ENCODE data around the gene TFF3.

Gene TFF3

DNA sequence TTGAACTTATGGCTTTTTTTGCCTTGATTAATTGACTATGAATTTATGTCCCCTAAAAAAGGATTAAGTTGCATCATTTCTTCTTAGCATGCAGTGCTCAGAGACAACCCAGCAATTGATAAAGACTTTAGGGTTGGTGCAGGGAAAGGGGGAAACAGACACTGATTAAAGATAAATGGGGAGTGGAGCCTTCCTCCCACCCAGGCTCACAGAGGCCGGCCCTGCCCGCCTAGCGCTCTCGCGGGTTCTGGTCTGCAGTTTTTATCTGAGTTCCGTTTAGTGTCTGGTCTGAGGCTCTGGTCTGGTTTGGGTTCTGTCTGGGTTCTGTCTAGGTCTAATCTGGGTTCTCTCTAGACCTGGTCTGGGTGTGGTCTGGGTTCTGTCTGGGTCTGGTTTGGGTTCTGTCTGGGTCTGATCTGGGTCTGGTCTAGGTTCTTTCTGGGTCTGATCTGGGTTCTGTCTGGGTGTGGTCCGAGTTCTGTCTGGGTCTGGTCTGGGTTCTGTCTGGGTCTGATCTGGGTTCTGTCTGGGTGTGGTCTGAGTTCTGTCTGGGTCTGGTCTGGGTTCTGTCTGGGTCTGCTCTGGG is 48.1 kb downstream of the TFF3 start:
- DNase-seq (ENCODE audit: low read depth in 2 of 2), result no peak

DNA sequence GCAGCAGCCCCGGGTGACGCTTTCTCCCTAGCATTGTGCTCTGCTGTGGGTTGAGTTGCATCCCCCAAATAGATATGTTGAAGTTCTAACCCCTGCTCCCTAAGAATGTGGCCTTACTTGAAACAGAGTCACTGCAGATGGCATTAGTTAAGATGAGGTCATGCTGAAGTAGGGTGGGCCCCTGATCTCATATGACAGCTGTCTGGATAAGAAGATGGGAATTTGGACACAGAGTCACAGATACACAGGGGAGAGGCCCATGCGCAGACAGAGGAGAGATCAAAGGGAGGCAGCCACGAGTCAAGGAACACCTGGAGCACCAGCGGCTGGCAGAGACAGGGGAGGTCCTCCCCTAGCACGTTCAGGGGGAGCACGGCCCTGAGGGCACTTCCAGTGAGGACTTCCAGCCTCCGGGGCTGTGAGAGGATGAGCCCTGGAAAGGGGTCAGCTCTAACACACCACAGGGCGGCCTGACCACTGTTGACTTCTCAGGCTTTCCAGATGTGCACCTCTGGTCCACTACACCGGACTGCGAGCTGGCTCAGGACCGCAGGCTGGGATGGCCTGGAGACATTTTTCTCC is 49.9 kb downstream of the TFF3 start:
- DNase-seq (ENCODE audit: low read depth in 2 of 2), result no peak

DNA sequence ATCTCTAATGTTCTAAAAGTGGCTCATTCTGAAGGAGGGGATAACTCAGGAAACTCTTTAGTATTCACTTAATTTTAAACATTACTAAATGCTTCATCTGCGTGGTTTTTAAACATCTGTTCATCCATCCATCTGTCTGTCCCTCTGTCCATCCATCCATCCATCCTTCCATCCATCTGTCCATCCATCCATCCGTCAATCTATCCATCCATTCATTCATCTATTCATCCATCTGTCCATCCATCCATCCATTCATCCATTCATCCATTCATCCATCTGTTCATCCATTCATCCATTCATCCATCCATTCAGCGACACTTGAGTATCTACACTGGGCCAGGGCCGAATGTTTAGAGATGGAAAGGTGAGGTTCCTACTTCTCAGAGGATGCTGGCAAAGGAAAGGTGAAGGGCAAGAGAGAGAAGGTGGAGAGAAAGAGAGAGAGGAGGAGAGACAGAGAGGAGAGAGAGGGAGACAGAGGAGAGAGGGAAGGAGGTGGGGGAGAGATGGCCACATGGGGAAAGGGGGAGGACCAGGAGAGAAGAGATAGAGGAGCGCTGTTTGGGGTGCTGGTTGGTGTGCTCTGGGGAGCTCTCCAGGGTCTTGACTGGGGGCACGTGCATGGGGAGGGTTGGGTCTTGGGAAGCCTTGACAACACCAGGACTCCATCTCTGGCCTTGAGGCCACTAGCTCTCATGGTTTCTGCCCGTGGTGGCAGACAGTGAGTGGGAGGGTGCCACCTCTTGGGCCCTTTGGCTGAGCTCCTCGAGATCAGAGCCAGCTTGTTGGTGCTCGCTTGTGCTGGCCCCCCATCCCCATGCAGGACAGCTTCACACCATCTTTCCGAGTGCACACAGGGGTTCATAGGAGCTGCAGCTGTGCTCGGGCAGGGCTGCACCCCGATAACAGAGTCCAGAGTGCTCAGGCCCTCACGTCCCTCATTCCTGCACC is 50.7 kb downstream of the TFF3 start:
- DNase-seq (ENCODE audit: low read depth in 2 of 2), result no peak

DNA sequence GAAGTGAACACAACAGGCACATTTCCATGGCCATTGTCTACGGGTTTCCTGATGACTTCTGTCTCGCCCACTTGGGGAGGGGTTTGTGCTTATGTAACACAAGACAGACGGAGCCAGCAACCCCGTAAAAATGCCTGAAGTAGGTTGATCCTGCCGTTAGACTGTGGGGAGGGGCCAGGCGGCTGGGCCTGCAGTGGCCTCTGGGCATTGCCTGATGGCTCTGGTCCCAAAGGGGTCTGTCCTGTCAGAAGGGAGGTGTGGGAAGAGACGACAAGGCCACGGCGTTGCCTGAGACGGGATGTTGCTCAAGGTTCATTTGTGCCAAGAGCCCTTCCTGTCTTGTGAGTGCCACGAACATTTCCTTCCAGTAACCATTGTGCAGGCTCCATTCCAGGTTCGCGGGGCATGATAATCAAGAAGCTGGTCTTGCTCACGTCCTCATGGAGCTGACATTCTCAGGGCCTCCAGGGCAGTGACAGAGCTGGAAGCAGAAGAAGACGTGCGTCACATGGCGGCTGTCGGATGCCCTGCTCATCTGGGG is 51.5 kb downstream of the TFF3 start:
- DNase-seq (ENCODE audit: low read depth in 2 of 2), result no peak

DNA sequence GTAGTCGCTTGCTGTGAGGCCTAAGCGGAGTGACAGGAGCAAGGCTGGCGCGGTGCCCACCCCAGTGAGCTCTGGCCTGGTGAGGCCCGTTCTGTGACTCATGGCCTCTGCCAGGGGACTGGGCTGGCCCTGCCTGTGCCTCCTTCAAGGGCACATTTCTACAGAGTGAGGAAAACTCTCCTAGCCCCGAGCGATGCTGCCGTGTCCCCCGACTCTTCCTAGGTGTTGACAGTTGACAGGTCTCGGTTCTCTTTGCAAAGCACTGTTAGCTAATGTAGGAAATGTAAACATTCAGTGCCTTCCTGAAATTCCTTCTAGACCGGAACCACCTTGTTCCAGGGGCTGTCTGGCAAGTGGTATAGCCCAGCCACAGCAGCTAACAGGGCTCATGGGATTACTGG is 52.4 kb downstream of the TFF3 start:
- no peak for DNase-seq (ENCODE audit: low read depth in 2 of 2)

DNA sequence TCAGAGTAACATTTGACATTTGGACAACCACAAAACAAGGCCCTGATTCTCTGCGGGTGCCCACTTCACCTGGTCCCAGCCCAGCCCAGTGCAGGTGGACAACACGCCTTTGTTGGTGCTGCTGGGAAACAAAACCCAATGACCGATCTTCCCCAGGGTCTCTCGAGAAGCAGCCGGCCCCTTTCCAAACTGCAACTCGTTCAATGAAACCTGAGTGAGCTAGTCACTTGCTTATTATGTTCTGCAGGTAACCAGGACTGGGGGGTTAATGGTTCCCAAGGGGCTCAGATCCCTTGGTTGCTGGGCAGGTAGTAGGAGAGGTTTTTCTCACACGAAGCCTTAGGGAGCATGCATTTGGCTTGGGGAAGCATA is 53.4 kb downstream of the TFF3 start:
- no peak for DNase-seq (ENCODE audit: low read depth in 2 of 2)
